SIG-M5 treated with dmso at 0.1 percent for 504 hours (cell line): Measurements from ENCODE around the gene GALNT17.

ENCODE experiments used
- DNase-seq: peaks from one replicate; lab custom pipeline; 2025; ENCODE audit not compliant: unreplicated experiment; lab: John Stamatoyannopoulos, UW

The GALNT17 gene

DNA sequence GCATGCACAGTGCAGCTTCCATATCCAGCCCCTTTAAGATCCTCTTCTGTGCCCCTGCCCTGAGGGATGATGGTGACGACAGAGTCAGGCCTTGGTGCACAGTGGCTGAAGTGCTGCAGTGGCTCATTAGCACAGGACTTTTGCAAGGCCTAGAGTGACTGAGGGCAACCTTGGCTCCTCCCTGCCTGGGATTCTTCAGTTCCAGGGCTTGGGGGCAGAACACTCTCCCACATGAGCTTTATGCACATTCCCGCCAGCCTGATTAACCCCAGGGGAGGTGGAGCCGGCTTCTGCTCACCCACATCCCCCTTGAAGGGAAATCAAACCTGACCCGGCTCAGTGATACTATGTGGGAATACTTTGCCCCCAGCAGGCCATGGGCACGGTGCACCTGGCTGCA lies 253.4 kb downstream of the GALNT17 start:
- no peak for DNase-seq

DNA sequence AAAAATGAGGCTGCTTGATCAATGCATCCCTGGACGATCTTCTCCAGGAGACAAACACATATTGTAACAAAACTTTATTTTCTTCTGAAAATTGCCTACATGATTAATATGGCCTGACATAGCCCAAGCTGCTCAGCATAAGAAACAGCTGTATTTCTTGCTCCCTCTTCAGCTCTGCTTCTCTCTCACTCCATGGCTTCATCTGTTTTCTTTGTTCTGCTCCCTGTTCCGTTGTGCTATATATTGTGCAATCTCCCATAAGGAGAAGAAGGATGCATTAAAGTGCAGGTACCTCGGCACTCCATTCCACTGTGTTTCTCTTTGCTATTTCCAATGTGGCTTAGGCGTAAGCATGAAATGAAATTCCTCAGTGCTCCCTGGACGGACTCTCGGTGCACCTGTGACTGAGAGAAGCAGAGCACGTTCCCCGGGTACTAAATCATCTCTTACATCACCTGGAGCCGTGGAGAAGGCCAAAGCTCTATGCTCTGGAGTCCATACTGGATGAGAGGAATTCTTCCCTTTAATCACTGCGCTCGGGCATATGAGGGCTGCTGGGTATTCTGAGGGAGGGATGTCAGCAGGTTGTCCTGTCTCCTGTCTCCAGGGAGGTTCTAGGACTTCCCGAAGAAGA lies 254.3 kb downstream of the GALNT17 start:
- DNase-seq, result no peak

DNA sequence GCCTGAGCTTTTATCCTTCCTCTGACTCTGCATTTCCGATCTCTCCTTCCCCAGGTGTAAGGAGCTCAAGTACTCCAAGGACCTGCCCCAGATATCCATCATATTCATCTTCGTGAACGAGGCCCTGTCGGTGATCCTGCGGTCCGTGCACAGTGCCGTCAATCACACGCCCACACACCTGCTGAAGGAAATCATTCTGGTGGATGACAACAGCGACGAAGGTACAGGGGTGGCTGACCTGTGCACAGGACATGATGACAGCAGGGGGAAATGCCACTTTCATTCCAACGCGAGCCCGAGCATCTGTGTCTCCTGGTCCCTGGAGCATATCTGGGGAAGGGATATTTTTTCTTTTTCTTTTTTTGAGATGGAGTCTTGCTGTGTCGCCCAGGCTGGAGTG lies 256.2 kb downstream of the GALNT17 start:
- DNase-seq, result no peak

DNA sequence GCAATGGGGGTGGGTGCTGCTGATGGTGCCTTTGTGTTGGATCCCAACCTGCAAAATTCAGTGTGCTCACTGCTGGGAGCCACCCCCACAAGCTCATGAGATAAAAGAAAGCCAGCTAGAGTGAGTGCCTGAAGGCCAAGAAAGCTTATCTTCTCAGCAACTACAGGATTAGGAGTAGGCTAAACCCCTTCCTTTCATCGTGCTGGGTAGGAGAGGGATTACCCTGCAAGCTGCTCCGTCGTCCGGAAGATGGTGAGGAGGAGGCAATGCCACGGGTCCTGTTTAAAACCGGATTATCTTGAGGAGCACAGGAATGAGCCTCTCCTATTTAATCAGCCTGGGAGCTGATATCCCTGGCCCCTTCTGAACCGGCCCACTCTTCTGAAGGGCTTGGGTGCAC lies 258.0 kb downstream of the GALNT17 start:
- no peak for DNase-seq

DNA sequence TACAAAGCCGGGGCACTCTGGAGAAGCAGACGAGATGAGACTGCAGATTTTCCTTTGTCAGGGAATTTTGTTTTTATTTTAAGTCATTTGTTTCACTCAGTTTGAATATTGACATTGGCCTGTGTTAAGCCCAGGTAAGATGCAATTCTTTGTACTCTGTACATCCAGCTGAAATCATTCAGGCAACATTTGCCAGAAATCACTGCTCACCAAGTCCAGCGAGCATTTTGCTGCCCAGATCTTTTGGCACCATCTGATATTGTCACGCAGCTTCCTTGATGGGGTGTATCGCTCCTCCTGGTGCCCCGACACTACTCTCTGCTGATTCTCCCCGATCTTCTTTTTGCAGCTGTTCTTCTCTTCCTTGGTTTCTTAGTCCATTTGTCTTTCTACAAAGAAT lies 261.7 kb downstream of the GALNT17 start:
- DNase-seq, result no peak

DNA sequence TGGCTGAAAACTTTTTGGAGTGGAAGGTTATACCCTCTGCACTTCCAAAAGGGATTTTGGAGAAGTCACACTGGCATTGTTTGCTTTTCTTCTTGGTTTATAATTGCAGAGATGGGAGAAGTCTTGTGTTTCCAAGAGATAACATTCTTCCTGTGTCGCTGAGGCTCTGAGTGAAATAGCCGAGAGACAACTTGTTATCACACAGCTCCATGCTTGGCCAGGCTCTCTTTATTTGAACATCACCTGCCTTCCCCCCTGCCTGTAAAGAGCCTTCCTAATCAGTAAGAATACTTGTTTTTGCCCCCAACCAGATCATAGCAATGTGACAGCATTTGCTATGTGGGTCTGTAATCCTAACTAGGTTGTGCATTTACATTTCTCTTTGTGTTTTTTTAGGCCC lies 270.7 kb downstream of the GALNT17 start:
- no peak for DNase-seq

DNA sequence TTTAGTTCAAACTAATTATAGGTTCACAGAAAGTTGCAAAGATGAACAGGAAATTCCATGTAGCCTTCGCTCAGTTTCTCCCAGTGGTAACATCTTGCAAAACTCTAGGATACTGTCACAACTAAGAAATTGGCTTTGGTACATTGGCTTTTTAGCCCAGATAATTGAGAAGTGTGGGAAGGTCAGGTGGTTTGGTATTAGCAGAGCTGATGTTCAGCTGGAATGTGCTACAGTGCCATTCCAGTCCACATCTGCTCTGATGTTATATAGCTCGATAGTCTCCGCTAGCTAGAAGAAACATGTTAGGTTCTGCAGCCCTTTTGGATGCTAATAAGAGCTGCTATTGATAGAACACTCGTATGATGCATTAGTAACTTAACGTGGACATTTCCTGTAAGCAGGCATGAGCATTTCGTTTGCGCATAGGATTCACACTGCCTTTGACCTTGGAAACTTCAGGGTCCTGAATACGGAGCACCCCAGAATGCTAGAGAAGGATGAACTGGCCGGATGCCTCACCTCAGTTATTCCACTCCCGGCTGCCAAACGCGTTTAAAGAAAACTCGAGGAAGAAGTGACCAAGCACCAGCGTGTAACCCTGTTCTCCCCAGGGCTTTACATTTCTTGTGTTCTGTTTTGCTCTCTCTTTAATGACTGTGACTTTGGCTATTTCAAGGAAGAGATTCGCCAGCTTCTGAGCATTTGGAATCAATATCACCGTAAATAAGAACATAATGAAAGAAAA lies 271.4 kb downstream of the GALNT17 start:
- DNase-seq, result no peak

DNA sequence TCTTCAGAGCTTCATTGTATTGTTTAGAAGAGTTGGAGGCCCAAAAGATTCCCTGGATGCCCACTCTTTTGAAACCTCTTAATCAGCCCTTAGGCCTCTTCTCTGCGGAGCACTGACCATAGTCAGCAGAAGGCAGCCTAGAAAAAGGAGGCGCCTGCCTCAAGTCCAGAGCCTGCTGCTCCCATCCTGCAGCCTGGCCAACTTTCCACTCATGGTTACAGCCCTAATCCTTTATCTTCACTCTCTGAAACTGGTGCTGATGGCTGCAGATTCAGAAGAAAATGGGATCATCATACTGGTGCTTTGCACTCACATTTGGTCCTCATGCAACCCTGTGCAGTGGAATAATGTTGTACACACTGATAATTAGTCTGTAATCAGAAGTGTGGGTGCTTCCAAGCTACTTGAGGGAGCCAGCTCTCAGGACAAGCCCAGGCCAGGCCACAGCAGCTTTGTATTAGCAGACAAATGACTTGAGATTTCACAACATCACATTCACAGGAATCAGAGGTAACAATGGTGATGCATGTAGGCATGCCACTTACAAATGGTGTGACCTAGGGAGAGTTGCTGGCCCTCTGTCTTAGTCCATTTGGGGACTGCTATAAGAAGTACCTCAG lies 272.9 kb downstream of the GALNT17 start:
- DNase-seq, result no peak

DNA sequence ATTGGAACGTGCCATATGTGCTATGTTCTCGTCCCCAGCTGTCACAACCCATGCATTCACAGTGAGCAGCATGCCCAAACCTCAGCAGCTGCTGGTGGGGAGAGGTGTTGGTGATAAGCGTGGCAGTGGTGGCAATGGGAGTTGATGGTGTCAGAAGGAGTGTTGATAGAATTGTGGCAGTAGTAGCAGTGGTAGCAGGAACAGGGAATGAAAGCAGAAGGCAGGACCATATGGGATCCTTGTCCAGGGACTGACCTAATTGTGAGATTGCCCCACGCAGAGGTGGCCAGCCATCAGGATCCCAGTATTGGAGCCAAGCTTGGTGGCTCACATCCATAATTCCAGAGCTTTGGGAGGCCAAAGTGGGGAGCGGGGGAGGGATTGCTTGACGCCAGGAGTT lies 276.3 kb downstream of the GALNT17 start:
- no peak for DNase-seq

DNA sequence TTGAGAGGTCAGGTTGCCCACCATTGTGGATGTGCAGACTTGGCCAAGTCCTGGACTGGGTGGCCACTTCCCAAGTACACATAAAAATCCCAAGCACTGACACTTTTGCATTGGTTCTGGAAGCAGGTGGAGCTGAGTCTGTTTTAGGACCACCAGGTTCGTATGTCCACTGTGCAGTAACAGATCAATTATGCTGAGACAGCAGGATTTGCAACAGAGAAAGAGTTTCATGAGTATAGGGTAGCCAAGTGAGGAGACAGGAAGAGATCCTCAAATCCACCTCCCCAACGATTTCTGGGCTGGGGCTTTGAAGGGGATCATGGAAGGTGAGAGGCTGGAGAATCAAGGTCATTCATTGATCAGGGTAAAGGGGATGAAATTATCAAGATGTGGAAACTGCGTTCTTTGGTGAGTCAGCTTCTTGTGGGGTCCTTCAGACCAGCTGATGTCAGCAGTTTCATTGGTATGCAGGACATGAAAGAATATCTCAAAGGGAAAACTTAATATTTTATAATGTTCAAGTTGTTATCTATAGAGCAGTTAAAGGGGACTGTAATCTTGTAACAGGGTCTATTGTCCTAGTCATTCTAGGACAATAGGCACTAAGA lies 277.7 kb downstream of the GALNT17 start:
- no peak for DNase-seq

DNA sequence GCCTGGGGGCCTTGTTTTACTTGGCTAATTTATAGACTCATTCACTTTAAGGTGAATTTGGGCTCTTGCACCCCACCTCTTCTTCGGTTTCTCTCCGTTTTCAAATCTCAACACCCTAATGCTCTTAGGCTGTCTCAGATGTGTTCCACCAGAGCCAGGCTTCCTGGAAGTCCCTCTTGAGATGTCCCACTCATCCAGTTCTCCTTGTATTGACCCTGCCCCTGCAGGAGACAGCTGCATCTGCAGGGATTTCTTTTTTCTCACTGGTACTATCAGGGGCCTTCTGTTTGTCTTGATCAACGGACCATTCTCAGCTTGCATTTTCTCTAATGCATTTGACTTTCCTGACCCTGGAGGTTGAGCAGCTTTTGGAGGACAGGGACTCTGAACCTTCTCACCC lies 279.5 kb downstream of the GALNT17 start:
- DNase-seq, result no peak

DNA sequence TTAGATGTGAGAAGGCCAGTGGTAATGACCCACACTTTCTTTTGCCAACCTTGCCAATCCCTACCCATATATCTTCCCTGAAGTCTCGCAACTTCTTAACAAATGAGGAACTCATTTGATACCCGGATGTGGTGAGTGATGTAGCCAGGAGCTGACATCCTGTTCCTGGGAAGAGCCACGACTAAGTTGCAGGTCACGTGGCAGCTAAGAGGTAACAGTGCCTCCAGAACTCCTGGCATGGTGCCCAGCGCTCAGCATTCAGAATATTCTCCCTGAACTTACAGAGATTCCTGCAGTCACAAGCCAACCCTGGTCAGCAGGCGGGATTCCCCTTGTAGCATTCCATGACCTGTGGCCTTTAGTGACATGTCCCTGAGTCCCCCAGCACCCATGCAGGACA lies 282.5 kb downstream of the GALNT17 start:
- DNase-seq, result no peak

DNA sequence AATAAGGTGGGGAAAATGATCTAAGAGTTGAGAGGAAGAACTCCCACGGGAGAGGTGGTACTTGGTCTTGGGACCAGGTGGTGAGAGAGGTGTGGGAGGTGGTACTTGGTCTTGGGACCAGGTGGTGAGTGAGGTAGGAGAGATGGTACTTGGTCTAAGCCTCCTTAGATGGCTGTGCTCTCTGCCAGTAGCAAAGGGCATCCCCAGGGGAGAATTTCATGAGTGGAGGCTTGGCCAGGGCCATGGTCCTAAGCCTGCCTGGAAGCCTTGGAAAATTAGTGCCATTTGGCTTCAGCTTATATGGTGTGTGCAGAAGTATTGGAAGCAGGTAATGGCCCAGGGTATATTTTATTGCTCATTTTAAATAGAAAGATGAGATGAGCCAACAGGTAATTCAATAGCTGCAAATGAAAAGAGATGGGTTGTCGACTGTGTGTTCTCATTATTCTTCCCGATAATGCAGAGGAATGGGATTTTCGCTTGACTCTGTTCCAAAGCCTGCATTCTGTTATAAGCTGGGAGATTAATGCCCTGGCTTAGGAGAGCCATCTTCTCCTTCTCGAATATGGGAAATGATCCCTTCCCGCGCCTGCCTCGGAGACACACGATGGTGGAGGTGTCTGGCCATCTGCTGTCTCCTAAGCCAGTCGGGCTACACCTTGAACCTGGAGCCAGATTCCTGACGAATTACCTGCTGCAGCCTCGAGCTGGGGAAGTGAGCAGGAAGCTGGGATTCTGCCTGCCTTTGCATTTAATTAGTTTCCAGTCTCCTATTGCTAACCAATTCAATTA lies 287.8 kb downstream of the GALNT17 start:
- DNase-seq, result no peak

DNA sequence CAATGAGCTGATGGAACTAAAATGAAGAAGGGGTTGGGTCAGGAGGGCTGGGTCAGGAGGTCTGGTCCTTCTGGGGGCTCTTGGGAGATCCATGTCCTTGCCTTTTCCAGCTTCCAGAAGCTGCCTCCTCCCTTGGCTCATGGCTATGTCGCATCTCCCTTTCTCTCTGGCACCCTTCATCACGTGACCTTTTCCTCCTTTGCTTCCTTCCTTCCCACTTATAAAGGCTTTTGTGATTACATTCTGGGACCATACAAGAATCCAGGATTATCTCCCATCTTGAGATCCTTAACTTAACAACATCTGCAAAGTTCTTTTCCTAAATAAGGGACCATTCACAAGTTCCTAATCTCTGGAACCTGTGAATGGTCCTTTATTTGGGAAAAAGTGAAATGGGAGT lies 290.2 kb downstream of the GALNT17 start:
- no peak for DNase-seq

DNA sequence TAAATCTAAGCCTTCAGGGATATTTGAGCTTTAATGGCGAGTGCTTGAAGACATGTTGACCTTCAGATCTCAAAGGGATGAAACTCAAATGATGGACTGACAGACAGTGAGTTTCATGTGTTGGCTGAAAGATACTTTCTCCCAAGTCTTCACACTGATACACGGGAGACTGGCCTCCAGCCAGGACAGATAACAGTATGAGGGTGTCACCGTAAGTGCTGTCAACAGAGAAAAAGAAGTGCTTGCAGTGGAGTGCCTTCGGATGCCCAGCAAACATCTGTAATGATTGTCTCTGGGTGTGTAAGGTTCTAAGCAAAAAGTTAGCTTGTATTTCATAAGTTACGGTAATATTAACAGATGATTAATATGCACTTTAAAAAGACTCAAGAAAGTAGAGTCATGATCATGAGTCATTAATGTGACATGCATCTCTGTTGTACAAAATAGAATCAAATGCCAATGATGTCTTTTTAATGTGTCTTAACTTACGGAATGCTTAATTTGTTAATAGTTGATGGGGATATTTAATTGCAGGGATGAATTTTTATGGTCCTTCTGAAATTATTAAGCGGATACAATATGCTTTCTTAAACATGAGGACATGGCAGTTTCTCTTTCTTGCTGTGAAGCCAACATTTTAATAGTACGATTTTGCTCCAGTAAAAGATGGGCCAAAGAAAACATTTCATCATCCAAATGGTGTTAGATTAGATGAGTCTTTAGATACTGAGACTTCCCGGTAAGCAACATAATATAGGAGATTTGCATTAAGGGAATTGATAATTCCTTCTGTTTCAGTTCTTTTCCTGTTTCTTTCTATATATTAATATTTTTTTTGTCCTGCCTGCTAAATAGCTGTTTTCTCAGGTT lies 292.5 kb downstream of the GALNT17 start:
- DNase-seq, result no peak

DNA sequence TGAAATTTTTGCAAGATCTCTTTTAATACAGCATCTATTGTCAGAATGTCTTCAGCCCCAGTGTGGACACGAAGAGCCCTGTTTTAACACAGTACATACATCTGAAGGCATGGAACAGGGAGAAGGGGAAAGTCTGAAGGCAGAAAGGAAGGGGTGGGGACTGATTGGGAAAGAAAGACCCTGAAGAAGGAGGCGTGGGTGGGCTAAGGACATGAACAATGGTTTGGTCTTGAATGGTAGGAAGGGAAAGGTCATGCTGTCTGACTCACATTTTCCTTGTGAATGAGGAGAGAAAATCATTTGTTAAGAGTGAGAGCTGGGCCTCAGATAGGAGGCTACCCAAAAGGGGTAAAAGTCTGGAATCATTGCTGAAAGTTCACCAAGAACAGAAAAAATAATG lies 297.1 kb downstream of the GALNT17 start:
- DNase-seq, result no peak

DNA sequence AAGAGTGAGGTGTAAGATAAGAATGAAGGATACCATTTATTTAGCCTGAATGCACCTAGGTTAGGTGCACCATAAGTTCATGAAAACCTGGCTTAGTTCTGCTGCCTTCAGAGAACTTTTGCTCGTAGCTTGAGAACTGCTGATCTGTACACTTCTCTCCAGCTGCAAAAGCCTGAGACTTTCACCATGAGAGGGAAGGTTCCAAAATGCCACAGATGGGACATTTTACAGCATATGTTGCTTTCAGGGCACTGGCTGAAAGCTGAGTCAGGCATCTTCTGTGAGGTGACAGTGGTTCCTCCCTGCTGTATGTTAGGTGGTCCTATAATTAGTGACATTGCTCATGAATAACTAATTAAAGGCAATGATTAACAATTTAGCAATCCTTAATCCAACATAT lies 298.3 kb downstream of the GALNT17 start:
- no peak for DNase-seq

DNA sequence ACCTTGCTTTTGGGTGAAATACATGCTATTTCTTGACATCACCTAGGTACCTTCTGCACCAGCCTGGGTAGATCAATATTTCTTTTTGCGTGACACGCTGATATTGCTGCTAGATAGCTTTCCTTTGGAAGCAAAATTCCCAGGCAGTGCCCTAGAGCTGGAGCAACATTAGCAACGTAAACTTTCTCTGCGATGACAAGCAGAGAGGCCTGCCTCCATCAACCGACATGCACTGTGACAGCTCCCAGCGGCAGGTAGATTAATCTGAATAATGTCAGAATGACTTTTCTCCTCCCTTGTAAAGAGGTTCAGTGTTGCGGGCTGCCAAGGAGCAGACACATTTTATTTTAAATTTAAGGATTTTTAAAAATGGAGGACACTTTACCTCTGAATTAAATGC lies 307.4 kb downstream of the GALNT17 start:
- no peak for DNase-seq

DNA sequence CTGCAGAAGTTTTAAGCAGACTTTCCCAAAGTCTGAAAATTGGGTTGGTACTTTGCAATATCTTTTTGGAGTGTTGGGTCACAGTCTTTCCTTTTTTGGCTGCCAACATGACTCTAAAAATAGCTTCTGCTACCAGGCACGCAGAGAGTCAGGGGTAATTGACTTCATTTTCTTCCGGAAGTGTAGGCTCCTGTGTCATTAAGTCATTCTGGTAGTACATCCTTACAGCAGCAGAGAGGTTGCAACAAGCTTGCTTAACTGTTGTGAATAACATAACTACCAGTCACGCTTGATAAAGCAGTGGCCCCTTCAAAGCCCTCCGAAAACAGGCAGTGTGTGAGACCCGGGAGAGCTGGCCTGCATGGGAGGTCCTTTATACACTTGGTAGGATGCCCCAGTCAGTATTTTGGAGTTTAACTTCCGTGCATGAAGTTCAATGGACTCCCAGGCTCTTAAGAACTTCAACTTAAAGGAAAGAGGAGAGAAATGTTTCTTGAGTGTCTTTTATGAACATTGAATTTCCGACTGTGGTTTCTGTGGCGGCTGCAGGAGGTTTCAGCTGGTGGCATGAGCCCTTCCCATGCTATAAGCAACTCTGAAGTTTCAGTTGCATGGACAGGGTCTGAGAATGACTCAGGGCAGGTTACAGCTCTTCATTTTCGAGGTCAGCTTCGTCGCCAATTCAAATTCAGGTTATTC lies 310.7 kb downstream of the GALNT17 start:
- DNase-seq, result no peak

DNA sequence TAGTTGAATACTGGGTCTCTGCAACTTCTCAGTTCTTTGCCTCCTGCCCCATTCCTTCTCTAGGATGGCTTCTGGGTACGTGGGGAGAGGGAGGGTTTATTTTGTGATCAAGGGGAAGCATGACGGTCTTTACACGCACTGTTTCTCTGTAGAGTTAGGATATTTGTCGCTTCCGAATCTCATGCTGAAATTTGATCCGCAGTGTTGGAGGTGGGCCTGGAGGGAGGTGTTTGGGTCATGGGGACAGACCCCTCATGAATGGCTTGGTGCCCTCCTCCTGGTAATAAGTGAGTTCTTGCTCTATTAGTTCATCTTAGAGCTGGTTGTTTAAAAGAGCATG lies 311.2 kb downstream of the GALNT17 start:
- no peak for DNase-seq
